Astrocyte (in vitro differentiated cells and primary cell): ENCODE results near the gene GPR12. TPM values are rescaled to one million over a fixed set of nuclear protein-coding genes. Genes with fewer than 3 reads are reported as not detected.

Source experiments
- DNase-seq: peaks from one replicate; pipeline ENCODE4 v3.0.0-alpha.2; 2010; ENCODE audit warnings: low read depth
- FAIRE-seq: peaks from 2 replicates; lab custom pipeline; 2011; peaks lifted over from hg19 to GRCh38; lab: Jason Lieb, UNC
- H2AFZ ChIP-seq: 2 replicates; pipeline ENCODE4 v1.6.0; 2012; ENCODE audit warnings: low read depth, low read length, inconsistent platforms
- H3K27ac ChIP-seq: 2 replicates; pipeline ENCODE4 v1.5.1; 2011; ENCODE audit warnings: low read depth, low read length, inconsistent platforms
- H3K27me3 ChIP-seq: 2 replicates; pipeline ENCODE4 v1.6.0; 2011; ENCODE audit warnings: low read length, inconsistent platforms; ENCODE audit not compliant: insufficient read depth
- H3K36me3 ChIP-seq: 2 replicates; pipeline ENCODE4 v1.5.1; 2011; ENCODE audit warnings: low read length, inconsistent platforms; ENCODE audit not compliant: insufficient read depth
- H3K4me1 ChIP-seq: 2 replicates; pipeline ENCODE4 v1.5.1; 2011; ENCODE audit warnings: low read length, inconsistent platforms; ENCODE audit not compliant: insufficient read depth
- H3K4me2 ChIP-seq: 2 replicates; pipeline ENCODE4 v1.6.0; 2012; ENCODE audit warnings: low read length, inconsistent platforms
- H3K4me3 ChIP-seq: 2 replicates; pipeline ENCODE4 v1.5.1; 2011; ENCODE audit warnings: low read depth, mild to moderate bottlenecking, low read length, inconsistent platforms; ENCODE audit not compliant: insufficient read depth
- H3K79me2 ChIP-seq: 2 replicates; pipeline ENCODE4 v1.6.0; 2012; ENCODE audit warnings: mild to moderate bottlenecking, low read length, inconsistent platforms; ENCODE audit not compliant: insufficient read depth
- H3K9ac ChIP-seq: 2 replicates; pipeline ENCODE4 v1.6.0; 2012; ENCODE audit warnings: mild to moderate bottlenecking, low read length, inconsistent platforms
- H3K9me3 ChIP-seq: 2 replicates; pipeline ENCODE4 v1.5.1; 2012; ENCODE audit warnings: low read depth, mild to moderate bottlenecking, low read length, inconsistent platforms; ENCODE audit not compliant: insufficient read depth
- H4K20me1 ChIP-seq: 2 replicates; pipeline ENCODE4 v1.6.0; 2012; ENCODE audit warnings: low read length, inconsistent platforms; ENCODE audit not compliant: insufficient read depth
- H3K27ac Mint-ChIP-seq: one replicate; pipeline ENCODE4 v1.8.0; 2021; ENCODE audit warnings: mild to moderate bottlenecking, mixed read lengths; ENCODE audit not compliant: unreplicated experiment
- H3K27me3 Mint-ChIP-seq: one replicate; pipeline ENCODE4 v1.8.0; 2021; ENCODE audit warnings: low read depth, mixed read lengths; ENCODE audit not compliant: unreplicated experiment
- H3K36me3 Mint-ChIP-seq: one replicate; pipeline ENCODE4 v1.8.0; 2021; ENCODE audit warnings: low read depth, mixed read lengths; ENCODE audit not compliant: unreplicated experiment
- H3K4me1 Mint-ChIP-seq: one replicate; pipeline ENCODE4 v1.8.0; 2021; ENCODE audit warnings: low read depth, mixed read lengths; ENCODE audit not compliant: unreplicated experiment
- H3K4me3 Mint-ChIP-seq: one replicate; pipeline ENCODE4 v1.8.0; 2021; ENCODE audit warnings: mild to moderate bottlenecking, moderate library complexity, mixed read lengths; ENCODE audit not compliant: unreplicated experiment
- H3K9me3 Mint-ChIP-seq: one replicate; pipeline ENCODE4 v1.8.0; 2021; ENCODE audit warnings: mild to moderate bottlenecking, mixed read lengths; ENCODE audit not compliant: unreplicated experiment
- CTCF ChIP-seq: IDR thresholded peaks from 2 replicates; pipeline ENCODE4 v1.5.1; 2011; ENCODE audit warnings: low read depth, mild to moderate bottlenecking, inconsistent platforms, low read length, moderate library complexity; ENCODE audit not compliant: insufficient read depth
- EZH2 ChIP-seq: IDR thresholded peaks from 2 replicates; pipeline ENCODE4 v1.6.1; 2012; ENCODE audit warnings: mild to moderate bottlenecking, low read length, inconsistent platforms; ENCODE audit not compliant: insufficient read depth
- total RNA-seq: library from RNA; stranded (reverse); gene quantifications from 2 replicates; pipeline ENCODE4 v1.2.1, GENCODE V29; 2021

The GPR12 gene
- total RNA-seq, 1 donor from 2014 or later, result not detected

GRCh38 chr13:26722321-26722720, 38.3 kb downstream of the GPR12 start:
- no peak for FAIRE-seq
- H3K27me3 ChIP-seq, result no peaks in the 10 kb centered on the region
- H3K9me3 Mint-ChIP-seq, result no peaks in the 10 kb centered on the region
- H3K4me3 ChIP-seq, result no peak overlapping the region
- no peak for DNase-seq
- H3K79me2 ChIP-seq, result no peaks in the 10 kb centered on the region
- no peak overlapping the region for H3K4me3 Mint-ChIP-seq
- no peaks in the 10 kb centered on the region for H4K20me1 ChIP-seq
- H3K27ac ChIP-seq, result no peak overlapping the region
- no peaks in the 10 kb centered on the region for H3K36me3 Mint-ChIP-seq
- H3K9me3 ChIP-seq, result peaks cover 3% of the 10 kb centered on the region
- H3K9ac ChIP-seq, result no peak overlapping the region
- no peaks in the 10 kb centered on the region for H3K4me1 Mint-ChIP-seq
- H2AFZ ChIP-seq, result no peak overlapping the region
- no peaks in the 10 kb centered on the region for H3K4me1 ChIP-seq
- H3K27me3 Mint-ChIP-seq, result peaks cover 6% of the 10 kb centered on the region
- H3K36me3 ChIP-seq, result no peaks in the 10 kb centered on the region
- no peak overlapping the region for H3K27ac Mint-ChIP-seq
- TF ChIP-seq EZH2 (no peak), CTCF (no peak)
- no peak overlapping the region for H3K4me2 ChIP-seq

GRCh38 chr13:26721251-26722121, 39.1 kb downstream of the GPR12 start:
- no peak for FAIRE-seq
- H3K9me3 ChIP-seq, result peaks cover 3% of the 10 kb centered on the region
- no peaks in the 10 kb centered on the region for H3K79me2 ChIP-seq
- H3K36me3 ChIP-seq, result no peaks in the 10 kb centered on the region
- H3K9ac ChIP-seq, result no peak overlapping the region
- H4K20me1 ChIP-seq, result no peaks in the 10 kb centered on the region
- no peak for DNase-seq
- no peak overlapping the region for H3K4me2 ChIP-seq
- H3K27ac Mint-ChIP-seq, result no peak overlapping the region
- no peak for TF ChIP-seq CTCF
- TF ChIP-seq EZH2, result no peak
- H3K4me1 ChIP-seq, result no peaks in the 10 kb centered on the region
- no peaks in the 10 kb centered on the region for H3K36me3 Mint-ChIP-seq
- peaks cover 7% of the 10 kb centered on the region for H3K27me3 Mint-ChIP-seq
- H3K9me3 Mint-ChIP-seq, result no peaks in the 10 kb centered on the region
- H3K27me3 ChIP-seq, result no peaks in the 10 kb centered on the region
- no peak overlapping the region for H3K4me3 ChIP-seq
- no peak overlapping the region for H2AFZ ChIP-seq
- no peaks in the 10 kb centered on the region for H3K4me1 Mint-ChIP-seq
- H3K4me3 Mint-ChIP-seq, result no peak overlapping the region
- no peak overlapping the region for H3K27ac ChIP-seq
